ENCODE results near the gene CLEC7A. TPM values are rescaled to one million over a fixed set of nuclear protein-coding genes. Genes with fewer than 3 reads are reported as not detected.

Gene CLEC7A
- total and polyA plus RNA-seq, 2 experiments from 2014 or later, result 1.1 to 2.3 TPM

DNA sequence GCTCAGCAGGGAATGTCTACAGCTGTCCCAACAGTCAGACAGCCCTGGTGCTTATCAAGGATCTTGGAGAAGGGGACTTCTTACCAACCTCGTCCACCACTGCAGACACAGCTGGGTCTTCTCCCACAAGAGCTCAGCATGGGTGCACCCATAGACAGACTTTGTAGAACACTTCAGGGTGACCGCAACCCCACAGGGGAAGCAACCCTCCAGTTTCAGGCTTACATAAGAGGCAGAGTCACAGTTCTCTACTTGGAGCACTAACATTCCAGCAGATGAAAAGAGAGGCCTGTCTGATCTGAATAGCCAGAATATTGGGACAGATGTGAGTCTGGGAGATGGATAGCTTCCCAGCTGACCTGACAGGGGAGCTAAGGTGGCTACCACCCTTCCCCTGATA, 27.7 kb downstream of the CLEC7A start:
- no peak for DNase-seq (ENCODE audit: low spot score)
- no peak overlapping the region for H3K4me2 ChIP-seq
- no peaks in the 10 kb centered on the region for H3K9me2 ChIP-seq (replicated peaks; ENCODE audit: insufficient read depth)
- H3K9me3 ChIP-seq (ENCODE audit: low read depth), result no peaks in the 10 kb centered on the region
- peaks cover 21% of the 10 kb centered on the region for H3K4me1 ChIP-seq (ENCODE audit: insufficient read depth)
- H3K4me3 ChIP-seq, result no peak overlapping the region
- no peak overlapping the region for H3K27ac ChIP-seq
- no peaks in the 10 kb centered on the region for H3K79me2 ChIP-seq
- 92% methylated on average over 2 of the region's 2 CpGs for WGBS (ENCODE audit: low lambda C conversion rate, missing lambda C conversion rate)
- H4K20me1 ChIP-seq (ENCODE audit: insufficient read depth, poor library complexity, severe bottlenecking), result no peaks in the 10 kb centered on the region
- no peaks in the 10 kb centered on the region for H3K36me3 ChIP-seq (replicated peaks; ENCODE audit: insufficient read depth, low read depth)
- no peak overlapping the region for H2AFZ ChIP-seq
- TF ChIP-seq EZH2 (IDR thresholded peaks at IDR 0.05; ENCODE audit: borderline replicate concordance) (no peak), EZH2phosphoT487 (IDR thresholded peaks at IDR 0.05; ENCODE audit: low read depth, severe bottlenecking, unreplicated experiment) (no peak), CTCF (IDR thresholded peaks at IDR 0.05; ENCODE audit: poor library complexity) (no peak)
- H3K27me3 ChIP-seq, result no peaks in the 10 kb centered on the region

DNA sequence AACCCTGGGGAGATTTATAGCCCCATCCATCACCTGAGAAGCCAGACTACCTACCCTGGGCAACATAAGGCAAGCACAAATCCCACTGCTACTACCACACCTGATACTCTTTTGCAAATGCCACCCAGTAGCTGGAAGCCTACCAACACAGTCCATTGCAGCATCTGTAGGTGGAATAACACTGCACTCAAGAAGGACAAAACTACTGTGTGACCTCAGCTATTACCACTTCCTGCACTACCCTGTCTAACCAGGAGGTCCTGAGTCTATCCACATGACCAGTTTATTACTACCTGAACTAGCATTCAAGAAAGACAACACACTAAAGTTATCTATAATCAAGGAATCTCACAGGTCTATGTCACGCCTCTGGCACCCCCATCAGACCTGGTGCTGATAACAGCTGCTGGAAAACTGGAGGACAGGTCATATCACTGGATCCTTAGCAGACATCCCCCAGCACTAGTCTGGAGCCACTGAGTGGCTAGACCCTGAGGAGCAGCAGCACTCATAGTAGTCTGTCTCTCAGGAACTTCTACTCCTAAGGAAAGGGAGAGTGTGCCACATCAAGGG, 28.3 kb downstream of the CLEC7A start:
- no peak overlapping the region for H3K4me2 ChIP-seq
- H3K36me3 ChIP-seq (replicated peaks; ENCODE audit: insufficient read depth, low read depth), result no peaks in the 10 kb centered on the region
- no peaks in the 10 kb centered on the region for H4K20me1 ChIP-seq (ENCODE audit: insufficient read depth, poor library complexity, severe bottlenecking)
- DNase-seq (ENCODE audit: low spot score), result no peak
- 81% methylated on average over 1 of the region's 1 CpG for WGBS (ENCODE audit: low lambda C conversion rate, missing lambda C conversion rate)
- H2AFZ ChIP-seq, result no peak overlapping the region
- peaks cover 24% of the 10 kb centered on the region for H3K4me1 ChIP-seq (ENCODE audit: insufficient read depth)
- no peaks in the 10 kb centered on the region for H3K79me2 ChIP-seq
- no peaks in the 10 kb centered on the region for H3K9me3 ChIP-seq (ENCODE audit: low read depth)
- no peak for TF ChIP-seq EZH2 (IDR thresholded peaks at IDR 0.05; ENCODE audit: borderline replicate concordance)
- TF ChIP-seq CTCF (IDR thresholded peaks at IDR 0.05; ENCODE audit: poor library complexity), result no peak
- no peaks in the 10 kb centered on the region for H3K27me3 ChIP-seq
- H3K4me3 ChIP-seq, result no peak overlapping the region
- no peaks in the 10 kb centered on the region for H3K9me2 ChIP-seq (replicated peaks; ENCODE audit: insufficient read depth)
- H3K27ac ChIP-seq, result peak overlapping the region; percentile 13

- H3K27me3 ChIP-seq, result no peaks in the 10 kb centered on the region
- H3K36me3 ChIP-seq (replicated peaks; ENCODE audit: insufficient read depth, low read depth), result no peaks in the 10 kb centered on the region
- no peaks in the 10 kb centered on the region for H3K9me3 ChIP-seq (ENCODE audit: low read depth)
- no peaks in the 10 kb centered on the region for H3K9me2 ChIP-seq (replicated peaks; ENCODE audit: insufficient read depth)
- no peak overlapping the region for H3K4me3 ChIP-seq
- H3K27ac ChIP-seq, result peak overlapping the region; percentile 13
- peak; percentile 55 for DNase-seq (ENCODE audit: low spot score)
- WGBS (ENCODE audit: low lambda C conversion rate, missing lambda C conversion rate), result 44% methylated on average over 5 of the region's 5 CpGs
- TF ChIP-seq CTCF (IDR thresholded peaks at IDR 0.05; ENCODE audit: poor library complexity) (no peak), EZH2 (IDR thresholded peaks at IDR 0.05; ENCODE audit: borderline replicate concordance) (no peak), EZH2phosphoT487 (IDR thresholded peaks at IDR 0.05; ENCODE audit: low read depth, severe bottlenecking, unreplicated experiment) (no peak)
- H3K79me2 ChIP-seq, result no peaks in the 10 kb centered on the region
- peak overlapping the region; percentile 67 for H3K4me2 ChIP-seq
- peaks cover 24% of the 10 kb centered on the region for H3K4me1 ChIP-seq (ENCODE audit: insufficient read depth)
- no peaks in the 10 kb centered on the region for H4K20me1 ChIP-seq (ENCODE audit: insufficient read depth, poor library complexity, severe bottlenecking)
- H2AFZ ChIP-seq, result no peak overlapping the region
Measured at GRCh38 chr12:10101042-10101579, 28.9 kb downstream of the CLEC7A start.

Data from hepatocyte (in vitro differentiated cells).